CD4-positive, alpha-beta T cell treated with Interferon alpha-2 for 1 hour (primary cell): ENCODE data around the gene MINDY2.

Experiments
- DNase-seq, 2 donors: peaks; one replicate each; pipeline ENCODE4 v3.0.0-alpha.2; 2020 to 2022

The MINDY2 gene

GRCh38 chr15:58889363-58889762 is 118.3 kb downstream of the MINDY2 start:
- no peak for DNase-seq

DNA sequence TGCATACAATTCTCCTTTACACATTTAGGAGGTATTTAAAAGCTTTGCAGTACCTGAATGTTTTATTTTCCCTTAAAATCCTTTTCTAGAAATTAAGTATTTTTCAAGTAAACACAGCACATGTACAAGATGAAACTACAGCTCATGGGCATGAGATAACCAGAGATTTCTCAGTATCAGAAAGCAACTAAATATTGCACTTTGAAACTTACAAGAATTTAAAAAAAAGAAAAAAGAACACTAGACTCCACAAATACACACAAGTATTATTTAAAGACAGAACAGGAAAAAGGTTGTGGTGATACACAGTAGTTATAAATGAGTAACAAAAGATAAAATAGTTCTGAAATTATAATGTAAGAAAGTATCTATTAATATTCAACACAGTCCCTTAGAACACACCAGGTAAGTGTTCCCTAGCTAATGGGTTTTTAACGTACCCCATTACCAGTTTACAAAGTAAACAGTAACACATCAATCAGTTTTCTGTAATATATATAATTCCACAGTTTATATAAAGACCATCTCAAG is 127.1 kb downstream of the MINDY2 start:
- DNase-seq = no peak

DNA sequence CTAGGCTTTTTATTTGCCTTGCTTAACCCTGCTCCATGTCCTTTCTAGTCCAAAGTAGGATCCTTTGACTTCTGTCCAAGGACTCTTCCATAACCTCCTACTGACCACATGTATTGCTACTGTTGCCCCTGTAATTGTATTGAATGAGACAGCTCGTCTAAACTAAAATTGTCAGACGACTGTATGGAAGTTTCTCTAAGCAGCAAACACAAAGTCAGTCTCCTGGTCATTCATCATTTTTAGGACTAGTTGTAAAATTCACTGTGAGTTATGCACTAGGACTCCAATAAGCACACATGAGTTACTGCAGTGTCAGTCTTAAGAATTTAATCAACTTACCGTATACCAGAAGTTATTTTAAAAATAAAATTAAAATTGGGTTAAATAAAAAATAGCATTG is 129.5 kb downstream of the MINDY2 start:
- no peak for DNase-seq

DNA sequence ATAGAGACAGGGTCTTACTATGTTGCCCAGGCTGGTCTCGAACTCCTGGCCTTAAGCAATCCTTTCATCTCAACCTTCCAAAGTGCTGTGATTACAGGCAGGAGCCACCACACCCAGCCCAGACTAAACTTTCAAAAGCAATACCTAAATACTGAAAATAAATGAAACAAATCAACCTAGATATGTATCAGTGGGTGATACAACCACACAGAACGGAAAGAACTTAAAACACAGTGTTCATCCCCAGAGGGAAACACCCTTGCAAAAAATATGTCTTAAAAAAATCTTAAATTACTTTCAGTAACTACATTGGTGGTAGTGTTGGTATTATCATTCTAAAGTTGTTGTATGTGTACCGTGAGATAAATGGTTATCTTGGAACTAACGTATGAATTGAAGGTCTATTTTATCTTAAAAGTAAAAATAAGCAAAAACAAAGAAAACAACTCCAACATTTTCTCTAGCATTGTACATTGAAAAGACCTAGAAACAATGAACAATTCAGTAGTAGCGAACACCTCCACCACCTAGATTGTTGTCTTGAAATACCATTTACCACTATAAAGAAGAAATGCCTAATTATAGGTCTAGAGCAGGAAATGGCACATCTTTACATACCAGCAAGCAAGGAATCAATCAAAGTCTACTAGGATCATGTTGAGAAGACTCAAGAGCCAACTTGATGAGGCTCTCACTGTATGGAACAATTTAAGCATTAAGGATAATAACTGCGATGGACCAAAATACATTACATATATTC is 137.6 kb downstream of the MINDY2 start:
- peak in 1 of 2 donors; percentile 17 for DNase-seq

GRCh38 chr15:58909616-58910015 is 138.5 kb downstream of the MINDY2 start:
- no peak for DNase-seq

DNA sequence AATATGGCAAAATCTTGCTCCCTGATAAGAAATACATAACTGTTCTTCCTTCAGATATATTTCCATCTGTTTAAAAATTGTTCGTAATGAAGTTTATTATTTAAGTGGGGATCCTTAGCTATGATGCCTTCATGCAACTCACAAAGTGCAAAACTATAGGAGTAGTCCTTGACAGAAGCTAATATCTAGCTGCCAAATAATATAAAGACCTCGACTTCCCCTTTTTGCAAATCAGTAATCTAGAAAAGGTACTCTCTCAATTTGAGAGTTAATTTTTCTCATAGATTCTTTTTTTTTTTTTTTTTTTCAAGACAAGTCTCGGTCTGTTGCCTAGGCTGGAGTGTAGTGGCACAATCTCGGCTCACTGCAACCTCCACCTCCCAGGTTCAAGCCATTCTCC is 139.4 kb downstream of the MINDY2 start:
- DNase-seq = no peak
